ENCODE results near the gene STX8.

The STX8 gene

DNA sequence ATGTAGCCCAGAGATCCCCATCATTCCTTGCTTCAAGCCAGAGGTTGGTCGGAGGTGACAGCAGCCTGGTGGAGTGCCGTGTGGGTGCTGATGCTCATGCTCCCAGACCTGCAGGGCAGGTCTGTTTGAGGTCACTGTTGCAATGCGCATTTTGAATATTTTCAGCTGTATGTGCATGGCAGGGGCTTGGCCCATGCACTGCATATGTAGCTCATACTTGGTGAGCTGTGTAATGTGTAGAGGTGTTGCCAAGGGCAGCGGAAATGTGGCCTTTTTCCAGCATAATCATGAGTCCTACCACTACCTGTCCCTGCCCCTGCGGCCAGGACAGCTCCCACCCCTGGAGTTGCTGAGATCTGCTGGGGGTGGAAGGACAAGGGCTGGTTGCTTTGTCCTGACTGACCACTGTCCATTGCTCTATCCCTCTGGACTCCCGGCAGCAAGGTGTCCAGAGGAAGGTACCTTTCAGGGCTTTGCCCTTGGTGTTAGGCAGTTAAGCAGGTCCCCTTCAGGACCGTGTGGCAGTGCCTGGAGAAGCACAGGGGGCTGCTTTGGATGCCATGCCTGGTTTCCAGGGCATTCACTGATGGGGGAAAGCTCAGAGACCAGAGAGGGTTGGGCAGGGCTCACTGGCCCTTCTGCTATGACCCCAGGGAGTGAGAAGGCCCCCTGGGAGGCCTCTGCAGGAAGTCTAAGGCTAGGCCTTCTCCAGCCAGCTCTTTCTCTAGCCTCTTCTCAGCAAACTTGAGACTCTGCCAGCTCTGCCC, 339.2 kb downstream of the STX8 start:
- DNase-seq, result no peak

DNA sequence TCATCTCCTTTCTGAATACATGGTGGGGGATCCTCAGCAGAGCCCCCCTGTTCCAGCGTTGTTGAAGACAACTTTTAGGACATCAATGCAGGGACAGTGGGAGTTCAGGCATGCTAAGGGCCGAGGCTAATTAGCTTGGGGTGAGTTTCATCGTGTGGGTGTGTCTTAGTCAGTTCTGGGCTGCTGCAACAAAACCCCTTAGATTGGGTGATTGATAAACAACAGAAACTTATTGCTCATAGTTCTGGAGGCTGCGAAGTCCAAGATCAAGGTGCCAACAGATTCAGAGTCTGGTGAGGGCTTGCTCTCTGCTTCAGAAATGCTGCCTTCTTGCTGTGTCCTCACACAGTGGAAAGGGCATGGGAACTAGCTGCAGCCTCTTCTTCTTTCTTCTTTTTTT, 340.3 kb downstream of the STX8 start:
- DNase-seq, result no peak

DNA sequence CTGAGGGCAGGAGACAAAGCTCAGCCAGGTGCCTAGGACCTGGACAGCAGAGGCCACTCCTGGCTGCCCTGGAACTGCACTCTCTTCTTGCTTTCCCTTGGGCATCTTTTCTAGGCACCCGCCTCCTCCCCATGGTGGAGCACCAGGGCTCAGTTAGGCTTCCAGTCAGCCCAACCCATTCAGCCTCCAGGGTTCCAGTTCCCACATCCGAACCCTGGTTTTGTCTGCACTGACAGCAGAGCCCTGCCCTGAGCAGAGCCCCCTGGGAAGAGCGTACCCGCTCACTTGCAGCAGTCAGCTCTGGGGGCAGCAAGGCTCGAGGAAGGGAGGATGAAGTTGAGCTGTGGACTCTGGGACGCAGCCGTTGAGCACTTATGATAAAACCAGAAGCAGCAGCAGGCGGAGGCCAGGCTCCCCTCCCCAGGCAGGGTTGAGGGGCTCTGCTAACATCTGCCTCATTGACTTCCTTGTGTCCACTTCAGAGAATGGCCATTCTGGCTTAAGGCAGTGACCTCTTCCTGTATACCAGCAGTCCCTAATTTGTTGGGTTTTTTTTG, 341.2 kb downstream of the STX8 start:
- DNase-seq, result no peak

DNA sequence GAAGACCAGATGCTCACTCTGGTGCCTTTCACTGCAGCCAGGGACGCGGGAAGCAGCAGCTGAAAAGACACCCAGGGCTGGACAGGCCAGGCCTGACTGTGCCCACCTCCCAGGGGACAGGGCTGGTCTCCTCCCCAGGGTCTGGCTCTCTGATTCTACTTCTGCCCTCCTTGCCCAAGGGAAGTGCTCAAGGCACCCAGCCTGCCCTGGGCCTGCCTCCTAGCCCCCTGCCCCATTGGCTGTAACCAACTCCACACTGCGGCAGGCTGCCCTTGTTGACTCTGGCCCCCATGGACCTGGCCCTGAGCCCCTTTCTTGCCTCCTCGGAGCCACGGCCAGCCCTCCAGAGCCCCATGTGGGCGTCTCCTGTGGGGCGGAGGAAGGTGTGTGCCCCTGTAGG, 341.9 kb downstream of the STX8 start:
- DNase-seq, result no peak

DNA sequence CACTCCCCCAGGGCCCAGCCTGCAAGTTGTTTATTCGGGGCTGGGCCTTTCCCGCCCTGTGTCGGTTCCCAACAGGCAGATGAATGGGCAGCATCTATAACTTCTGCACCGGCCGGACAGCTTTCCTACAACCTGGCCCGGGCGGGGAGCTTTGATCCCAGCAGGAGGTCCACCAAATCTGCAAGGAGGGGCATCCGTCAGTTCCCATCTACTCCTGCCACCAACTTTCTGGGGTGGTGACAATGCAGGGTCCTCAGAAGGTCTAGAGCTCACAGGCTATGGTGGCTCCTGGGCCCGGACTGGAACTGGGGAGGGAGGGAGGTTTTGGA, 342.4 kb downstream of the STX8 start:
- no peak for DNase-seq

DNA sequence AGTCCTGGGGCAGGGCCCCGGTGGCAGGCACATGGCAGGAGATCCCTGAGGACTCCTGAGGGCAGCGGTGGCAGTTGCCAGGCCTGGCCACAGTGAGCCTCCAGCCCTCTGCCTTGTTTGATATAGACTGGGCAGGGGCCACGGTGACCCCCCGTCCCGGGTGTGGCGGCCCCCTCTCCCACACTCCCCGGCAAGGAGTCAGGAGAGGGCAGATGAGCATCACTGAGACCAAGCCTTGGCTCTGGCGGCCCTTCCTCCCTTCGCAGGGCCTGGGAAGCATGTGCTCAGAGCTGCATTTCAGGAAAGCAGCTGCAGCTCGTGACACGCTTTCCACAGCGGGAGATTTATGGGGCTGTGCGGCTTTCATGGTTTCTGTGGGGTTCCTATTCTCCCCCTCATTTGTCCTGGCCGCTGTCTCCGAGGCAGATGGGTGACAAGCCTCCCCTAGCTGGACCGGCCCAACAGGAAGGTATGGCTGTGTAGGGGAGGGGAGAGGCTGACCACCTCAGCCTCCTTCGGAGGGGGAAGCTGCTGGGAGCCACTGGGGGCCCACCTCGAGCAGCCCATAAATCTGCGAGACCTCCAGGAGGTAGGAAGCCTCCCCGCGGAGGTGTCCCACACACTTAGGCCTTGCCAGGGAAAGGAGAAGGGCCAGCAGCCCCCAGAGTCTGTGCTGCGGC, 342.9 kb downstream of the STX8 start:
- no peak for DNase-seq

DNA sequence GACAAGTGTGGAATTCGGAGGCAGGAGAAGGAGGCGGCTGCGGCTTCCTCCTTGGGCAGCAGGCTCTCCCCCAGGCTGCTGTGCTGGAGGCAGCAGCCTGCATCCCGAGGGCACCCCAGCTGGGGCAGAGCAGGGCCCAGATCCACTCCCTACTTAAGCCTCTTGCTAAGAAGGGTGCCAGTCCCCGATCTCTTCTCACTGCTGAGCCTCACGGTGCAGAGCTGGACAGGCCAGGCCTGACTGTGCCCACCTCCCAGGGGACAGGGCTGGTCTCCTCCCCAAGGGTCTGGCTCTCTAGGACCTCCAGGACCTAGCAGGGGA, 343.5 kb downstream of the STX8 start:
- no peak for DNase-seq

DNA sequence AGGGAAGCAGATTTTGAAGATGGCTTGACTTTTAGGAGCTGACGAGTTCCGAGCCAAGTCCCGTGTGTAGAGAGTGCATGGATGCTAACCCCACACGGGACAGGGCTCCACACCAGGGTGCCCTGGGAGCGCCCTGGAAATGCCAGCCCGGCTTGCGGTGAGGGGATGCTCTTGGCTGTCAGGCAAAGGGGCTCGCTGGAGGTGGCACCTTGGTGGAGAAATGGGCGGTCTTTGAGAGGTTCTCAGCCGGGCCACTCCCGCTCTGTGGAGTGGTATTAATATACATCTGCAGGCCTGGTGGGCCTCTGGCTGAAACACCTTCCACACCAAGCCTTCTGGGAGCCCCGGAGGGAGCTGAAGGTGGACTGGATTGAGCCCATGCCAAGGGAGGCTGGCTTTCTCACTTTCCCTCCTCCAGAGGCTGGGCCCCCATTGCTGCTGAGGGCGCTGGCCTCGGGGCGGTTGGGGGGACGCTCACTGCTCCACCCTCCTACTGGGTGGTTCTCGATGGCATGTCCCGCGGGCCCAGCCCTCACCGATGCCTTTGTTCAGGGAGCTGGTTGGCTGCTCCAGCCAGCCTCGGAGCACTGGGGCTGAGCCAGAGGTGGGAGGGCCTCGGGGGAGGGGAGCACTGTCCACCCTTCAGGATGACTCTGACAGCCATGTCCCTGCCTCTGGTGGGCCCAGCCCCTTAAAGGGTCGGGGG, 344.0 kb downstream of the STX8 start:
- DNase-seq, result no peak

DNA sequence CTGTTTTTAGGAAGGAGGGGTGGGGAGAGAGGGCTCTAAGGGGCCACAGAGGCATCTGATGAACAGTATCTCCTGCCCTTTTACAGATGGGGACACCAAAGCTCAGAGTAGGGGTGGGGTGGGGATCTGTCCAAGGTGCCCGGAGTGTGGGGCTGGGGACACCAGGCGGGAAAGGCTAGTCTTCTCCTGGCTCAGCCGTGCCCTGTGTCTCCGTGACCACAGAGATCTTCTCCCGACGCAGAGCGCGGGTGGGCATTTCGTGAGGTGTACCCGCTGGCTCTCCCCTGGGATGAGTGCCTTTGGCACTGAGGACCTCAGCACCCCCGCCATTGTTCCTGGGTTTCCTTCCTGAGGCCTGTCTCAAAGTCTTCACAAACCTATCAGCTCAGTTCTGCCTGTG, 344.8 kb downstream of the STX8 start:
- DNase-seq, result no peak

DNA sequence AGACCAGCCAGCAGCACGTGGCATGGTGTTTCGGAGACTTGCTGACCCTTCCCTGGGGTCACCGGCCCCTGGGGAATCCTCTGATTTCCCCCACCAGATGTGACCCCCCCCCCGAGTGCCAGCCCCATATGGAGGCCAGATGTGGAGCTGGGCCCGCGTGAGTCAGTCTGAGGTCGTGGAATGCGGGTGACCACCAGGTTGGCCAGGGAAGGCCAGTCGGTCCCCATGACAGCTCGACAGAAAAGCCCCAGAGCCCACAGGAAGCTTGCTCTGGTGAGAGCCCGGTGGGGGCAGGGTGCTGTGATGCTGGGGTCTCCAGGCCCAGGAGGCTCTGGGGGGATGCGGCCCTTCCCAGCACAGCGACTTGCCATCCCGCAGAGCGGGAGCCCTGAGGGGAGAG, 345.3 kb downstream of the STX8 start:
- no peak for DNase-seq

DNA sequence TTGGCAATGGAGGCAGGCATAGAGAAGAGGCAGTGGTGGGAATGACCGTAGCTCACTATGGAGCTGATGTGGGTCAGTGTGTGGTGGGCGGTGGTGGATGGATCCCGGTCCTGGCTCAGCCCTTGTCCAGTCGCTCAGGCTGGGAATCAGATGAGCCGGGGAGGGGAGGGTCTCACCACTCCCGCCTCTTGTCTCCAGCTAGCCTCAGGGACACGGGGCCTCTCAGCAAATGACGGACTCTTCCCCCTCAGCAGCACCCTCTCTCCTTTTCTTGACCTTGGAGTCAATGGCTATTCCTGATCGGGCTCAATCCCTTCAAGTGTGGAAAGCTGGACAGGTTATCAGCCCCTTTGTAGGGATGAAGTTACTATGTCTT, 345.8 kb downstream of the STX8 start:
- DNase-seq, result no peak

DNA sequence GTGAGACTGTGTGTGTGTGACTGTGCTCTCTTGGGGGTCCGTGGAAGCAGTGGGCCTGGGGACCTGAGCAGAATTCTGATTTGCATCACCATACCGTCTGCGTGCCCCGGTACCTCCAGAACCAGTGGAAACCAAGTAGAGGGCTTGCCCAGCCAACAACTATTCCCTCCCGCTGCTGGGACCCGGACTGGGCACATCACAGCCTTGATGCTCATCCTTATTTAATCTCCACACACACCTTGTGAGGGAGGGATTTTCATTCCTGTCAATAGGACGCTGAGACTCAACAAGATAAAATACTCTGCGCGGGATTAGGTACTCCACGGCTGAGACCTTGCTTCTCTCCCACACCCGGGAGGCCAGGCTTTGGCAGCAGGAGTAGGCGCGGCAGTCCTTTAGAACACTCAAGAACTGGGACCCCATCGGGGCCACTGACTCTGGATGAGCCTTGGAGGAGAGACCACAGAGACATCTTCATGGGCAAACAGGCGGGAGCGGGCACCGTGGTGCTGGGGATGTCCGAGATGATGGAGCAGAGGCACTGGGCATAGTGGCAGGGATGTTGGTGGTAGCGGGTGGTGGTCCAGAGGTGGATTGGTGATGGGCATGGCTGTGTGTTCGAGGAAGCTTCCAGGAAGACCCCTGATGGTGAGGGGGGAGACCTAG, 346.3 kb downstream of the STX8 start:
- DNase-seq, result no peak

DNA sequence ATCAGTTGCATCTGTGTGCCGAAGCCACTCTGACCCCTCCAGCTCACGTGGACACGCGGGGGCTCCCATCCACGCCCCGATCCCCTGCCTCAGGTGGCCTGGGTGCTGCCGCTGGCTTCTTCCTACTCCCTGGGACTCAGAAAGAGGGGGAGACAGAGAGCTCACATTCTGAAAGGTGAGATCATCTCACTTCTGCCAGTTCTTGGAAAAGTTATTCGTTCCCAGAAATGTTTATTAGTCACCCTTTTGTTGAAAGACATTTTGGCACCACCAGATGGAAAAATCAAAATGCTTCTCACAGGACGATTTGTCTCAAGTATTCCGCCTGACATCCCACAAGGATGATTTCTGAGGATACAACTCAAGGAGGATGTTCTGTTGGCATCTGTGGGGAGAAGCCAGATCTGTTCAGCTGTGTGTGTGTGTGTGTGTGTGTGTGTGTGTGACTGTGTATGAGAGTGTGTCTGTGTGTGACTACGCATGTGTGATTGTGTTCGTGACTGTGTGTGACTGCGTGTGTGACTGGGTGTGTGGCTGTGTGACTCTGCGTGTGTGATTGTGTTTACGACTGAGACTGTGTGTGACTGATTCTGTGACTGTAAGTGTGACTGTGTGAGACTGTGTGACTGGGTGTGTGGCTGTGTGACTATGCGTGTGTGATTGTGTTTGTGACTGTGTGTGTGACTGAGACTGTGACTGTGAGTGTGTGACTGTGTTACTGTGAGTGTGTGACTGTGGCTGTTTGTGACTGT, 347.0 kb downstream of the STX8 start:
- DNase-seq, result no peak

DNA sequence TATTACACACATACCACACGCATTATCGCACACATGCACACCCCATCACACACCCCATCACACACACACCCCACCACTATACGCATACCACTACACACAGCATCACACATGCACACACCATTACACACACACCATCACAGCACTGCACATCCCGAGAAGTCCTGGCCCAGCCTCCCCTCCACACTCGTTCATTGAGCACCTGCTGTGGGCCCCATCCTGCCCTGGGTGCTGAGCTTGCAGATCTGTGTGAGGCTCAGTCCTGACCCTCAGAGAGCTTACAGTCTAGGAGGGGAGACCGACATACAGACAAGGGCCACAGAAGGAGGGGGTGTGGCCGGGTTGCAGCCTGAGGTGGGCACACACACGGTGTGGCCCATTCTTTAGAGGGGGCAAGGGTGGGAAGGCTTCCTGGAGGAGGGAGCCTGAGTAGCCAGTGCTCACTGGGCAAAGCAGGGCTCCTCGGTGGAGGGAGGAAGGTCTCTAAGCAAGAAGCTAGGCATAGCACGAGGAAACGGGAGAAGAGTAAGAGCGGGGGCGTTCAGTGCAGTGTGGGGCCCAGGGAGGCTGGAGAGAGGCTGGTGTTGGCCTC, 347.7 kb downstream of the STX8 start:
- no peak for DNase-seq

DNA sequence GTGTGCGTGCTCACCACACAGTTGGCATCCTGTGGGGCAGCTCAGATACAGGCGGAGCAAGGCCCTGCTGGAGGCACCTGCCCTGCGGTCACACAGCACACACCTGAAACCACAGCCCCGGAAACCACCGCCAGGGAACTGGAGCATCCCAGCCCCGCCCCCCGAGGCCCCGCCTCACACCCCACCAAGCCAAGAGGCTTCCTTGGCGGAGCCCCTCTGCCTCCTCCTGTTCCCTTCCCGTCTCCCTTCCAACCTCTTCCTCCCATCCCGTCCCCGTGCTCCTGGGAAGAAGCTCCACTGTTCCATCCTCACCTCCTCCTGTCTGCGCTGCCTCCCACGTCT, 348.9 kb downstream of the STX8 start:
- DNase-seq, result no peak

DNA sequence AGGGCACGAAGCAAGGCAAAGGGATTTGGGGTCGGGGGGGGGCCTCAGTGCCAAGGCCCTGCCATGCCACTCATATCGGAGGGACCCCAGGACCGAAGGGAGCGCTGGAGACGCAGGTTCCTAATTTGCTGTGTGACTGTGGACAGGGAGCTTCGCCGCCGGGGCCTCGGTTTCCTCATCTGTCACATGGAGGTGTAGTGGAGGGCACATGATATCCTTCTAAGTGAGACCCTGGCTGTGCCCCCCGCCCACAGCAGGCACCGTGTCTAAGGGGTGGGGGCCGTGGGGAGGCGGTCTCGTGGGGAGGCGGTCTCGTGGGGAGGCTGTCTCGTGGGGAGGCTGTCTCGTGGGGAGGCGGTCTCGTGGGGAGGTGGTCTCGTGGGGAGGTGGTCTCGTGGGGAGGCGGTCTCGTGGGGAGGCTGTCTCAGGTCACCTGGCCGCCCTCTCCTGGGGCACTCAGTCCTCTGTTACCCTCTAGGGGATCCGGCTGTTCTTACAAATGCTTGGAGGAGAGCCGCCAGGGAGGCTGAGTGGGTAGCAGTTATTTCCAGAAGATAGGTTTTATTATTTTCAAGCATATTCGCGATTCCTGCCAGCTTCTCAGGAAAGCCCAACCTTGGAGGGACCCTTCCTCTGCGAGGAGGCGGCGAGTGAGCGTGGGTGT, 349.4 kb downstream of the STX8 start:
- DNase-seq, result no peak

DNA sequence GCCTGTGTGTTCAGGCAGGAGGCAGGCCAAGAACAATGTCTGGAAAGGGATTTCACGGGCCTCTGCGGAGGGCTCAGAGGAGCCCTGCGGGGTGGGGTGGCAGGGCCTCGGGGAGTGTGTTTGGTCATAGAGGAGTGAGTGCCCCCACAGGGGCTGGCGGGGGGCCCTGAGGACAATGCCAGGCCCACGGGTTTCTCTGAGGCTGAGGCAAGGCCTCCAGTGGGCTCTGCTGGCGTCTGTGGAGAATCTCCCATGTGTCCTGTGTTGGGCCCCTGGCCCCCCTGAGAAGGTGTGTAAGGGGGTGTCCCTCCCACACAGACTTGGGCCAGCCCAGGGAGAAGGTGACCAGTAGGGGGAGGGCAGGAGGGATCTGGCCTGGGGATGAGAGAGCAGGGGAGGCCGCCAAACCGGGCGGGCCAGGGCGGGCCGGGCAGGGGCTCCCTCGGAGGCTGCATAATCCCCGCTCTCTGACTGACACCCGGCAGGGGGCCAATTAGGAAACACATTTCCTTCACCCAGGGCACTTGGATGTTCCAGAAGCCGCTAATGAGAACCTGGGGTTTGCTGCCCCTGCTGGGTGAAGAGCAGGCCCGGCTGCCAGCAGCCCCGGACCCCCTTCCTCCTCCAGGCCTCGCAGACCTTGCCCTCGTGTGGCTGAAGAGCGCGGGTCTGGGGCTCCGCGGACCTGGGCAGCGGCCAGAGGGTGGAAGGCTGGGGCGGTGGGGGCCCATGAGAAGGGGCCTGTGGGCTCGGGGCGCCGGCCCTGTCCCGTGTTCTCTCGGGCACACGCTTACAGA, 350.1 kb downstream of the STX8 start:
- no peak for DNase-seq

DNA sequence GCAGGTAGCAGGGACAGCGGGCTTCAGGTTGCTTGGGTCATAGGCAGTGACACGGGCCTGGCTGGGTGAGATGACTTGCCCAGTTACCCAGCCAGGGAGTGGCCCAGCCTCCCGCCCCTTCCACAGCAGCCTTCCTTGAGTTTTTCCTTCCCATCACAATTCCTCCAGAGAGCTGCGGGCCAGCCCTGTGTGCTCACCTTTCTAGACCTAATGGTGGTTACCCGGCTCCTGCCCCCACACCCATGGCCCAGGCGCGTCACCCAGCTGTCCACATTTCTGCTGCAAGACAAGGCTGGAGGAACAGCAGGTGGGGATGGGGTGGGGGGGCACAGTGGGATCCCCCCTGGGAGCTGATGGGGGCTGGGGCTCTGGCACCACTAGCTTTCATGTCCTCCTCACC, 351.1 kb downstream of the STX8 start:
- DNase-seq, result no peak

DNA sequence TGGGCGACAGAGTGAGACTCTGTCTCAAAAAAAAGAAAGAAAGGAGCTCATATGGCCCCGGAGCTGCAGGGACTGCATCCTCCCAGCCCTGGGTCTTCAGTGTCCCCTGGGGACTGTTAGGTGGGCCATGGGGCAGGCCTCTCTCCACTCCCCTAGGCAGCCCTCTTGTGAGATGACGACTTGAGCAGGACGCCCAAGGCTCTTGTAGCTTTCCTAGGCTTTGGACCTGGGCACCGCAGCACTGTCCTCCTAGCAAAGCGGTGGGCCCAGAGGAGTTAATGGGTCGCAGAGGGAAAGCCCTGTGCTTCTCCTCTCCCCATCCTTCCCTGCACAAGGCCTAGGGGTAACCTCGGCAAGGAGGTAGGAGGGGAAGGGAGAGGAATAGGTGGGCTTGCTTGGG, 352.1 kb downstream of the STX8 start:
- no peak for DNase-seq

DNA sequence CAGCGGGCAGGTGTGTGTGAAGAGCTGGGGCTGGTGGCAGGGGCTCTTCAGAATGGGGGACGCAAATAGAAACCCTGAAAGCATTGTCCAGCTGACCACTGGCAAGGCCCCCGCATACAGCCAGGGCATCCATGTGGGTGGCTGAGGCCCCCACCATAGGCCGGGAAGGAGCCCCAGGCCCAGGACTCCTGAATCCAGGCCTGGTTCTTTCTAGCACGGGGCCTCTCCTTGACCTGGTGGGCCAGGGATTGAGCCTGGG, 353.8 kb downstream of the STX8 start:
- no peak for DNase-seq

DNA sequence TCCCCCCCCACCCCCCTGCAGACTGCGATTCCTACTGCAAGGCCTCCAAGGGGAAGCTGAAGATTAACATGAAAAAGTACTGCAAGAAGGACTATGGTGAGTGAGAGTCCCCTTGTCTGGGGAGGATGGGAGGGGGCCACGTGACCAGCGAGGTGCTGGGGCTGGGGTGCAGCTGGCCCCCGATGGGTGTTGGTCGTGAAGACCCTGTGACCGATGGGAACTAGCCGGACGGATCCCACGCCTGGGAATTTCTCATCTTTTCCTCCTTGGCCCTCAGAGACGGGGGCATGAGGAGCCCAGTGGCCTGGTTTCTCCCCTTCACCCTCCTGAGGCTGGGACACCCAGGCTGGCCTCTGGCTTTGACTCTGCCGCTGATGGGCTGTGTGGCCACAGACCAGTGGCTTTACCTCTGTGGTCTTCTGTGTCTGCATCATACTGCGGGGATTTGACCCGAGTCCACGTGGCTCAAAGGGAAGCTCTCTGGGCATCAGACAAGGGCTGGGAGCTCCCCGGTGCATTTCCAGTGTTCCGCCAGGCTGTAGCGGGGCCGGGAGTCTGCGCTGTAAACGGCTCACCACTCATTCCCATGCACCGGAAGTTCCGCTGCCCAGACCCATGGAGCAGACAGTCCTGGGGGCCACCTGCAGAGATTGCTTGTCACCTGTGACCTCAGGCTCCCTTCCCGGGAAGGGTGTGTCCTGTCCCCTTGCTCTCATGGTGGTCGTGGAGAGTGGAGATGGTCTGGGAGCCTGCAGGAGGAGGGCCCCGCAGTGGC, 354.3 kb downstream of the STX8 start:
- no peak for DNase-seq

Measured in inflammatory macrophage treated with lipopolysaccharide for 4 hours (primary cell).